ENCODE measurements around the gene RAP1GDS1. TPM values are rescaled to one million over a fixed set of nuclear protein-coding genes. Genes with fewer than 3 reads are reported as not detected.

RAP1GDS1 gene
- total and polyA plus RNA-seq, 2 of the 13 experiments (the other 11 are each of a cell fraction or from before 2014, with no cell fraction given): 19.3 to 42.5 TPM

GRCh38 chr4:98260047-98260578, 1.1 kb upstream of the RAP1GDS1 start (continued):
- TF ChIP-seq ZNF552 (CRISPR knock-in tag; IDR thresholded peaks at IDR 0.05; ENCODE audit: borderline replicate concordance) (no peak), ADNP (CRISPR knock-in tag; IDR thresholded peaks at IDR 0.05) (no peak), STAG1 (CRISPR knock-in tag; IDR thresholded peaks at IDR 0.05) (no peak), CAMTA2 (CRISPR knock-in tag; IDR thresholded peaks at IDR 0.05; ENCODE audit: borderline replicate concordance) (no peak), ZFY (CRISPR knock-in tag; IDR thresholded peaks at IDR 0.05) (no peak), ZMYM4 (CRISPR knock-in tag; IDR thresholded peaks at IDR 0.05) (no peak), HMGXB4 (CRISPR knock-in tag; IDR thresholded peaks at IDR 0.05; ENCODE audit: borderline replicate concordance in 1 of 2, low read depth in 1 of 2) (peak in 1 of 2 experiments; percentile 77; a peak in 1 of 4 replicates), ETV5 (CRISPR knock-in tag; IDR thresholded peaks at IDR 0.05; ENCODE audit: borderline replicate concordance) (peak; percentile 18; the same call in 1 of the 2 replicates), ZNF121 (CRISPR knock-in tag; IDR thresholded peaks at IDR 0.05) (no peak), FOXO4 (CRISPR knock-in tag; conservative IDR thresholded peaks at IDR 0.05) (no peak), MBNL3 (CRISPR knock-in tag; conservative IDR thresholded peaks at IDR 0.05) (no peak), ZNF124 (CRISPR knock-in tag; IDR thresholded peaks at IDR 0.05) (no peak), TOPORS (CRISPR knock-in tag; IDR thresholded peaks at IDR 0.05) (no peak), ZNF557 (CRISPR knock-in tag; IDR thresholded peaks at IDR 0.05) (no peak), ZNF205 (CRISPR knock-in tag; IDR thresholded peaks at IDR 0.05) (peak; percentile 27; the same call in 1 of the 2 replicates), SKIL (CRISPR knock-in tag; IDR thresholded peaks at IDR 0.05; ENCODE audit: borderline replicate concordance) (no peak), ISL2 (CRISPR knock-in tag; IDR thresholded peaks at IDR 0.05) (no peak), ZNF431 (CRISPR knock-in tag; IDR thresholded peaks at IDR 0.05; ENCODE audit: borderline replicate concordance, low read depth) (no peak), ZBTB25 (CRISPR knock-in tag; IDR thresholded peaks at IDR 0.05) (0 out of 2 replicates have a peak, but pooled peaks have one; percentile 3), ZNF18 (CRISPR knock-in tag; IDR thresholded peaks at IDR 0.05; ENCODE audit: insufficient replicate concordance) (no peak), BATF2 (CRISPR knock-in tag; IDR thresholded peaks at IDR 0.05) (no peak), JUND (CRISPR knock-in tag; IDR thresholded peaks at IDR 0.05) (no peak)

Data from HepG2 (cell line).